ENCODE results near the gene LRRC8D.

GRCh38 chr1:89935235-89935634, 114.4 kb downstream of the LRRC8D start:
- TF ChIP-seq REST (IDR thresholded peaks at IDR 0.05; ENCODE audit: insufficient read depth in 1 of 2, low read depth in 2 of 2, low read length in 1 of 2) (no peak), CTCF (IDR thresholded peaks at IDR 0.05) (no peak), POLR2AphosphoS5 (IDR thresholded peaks at IDR 0.05; ENCODE audit: low read depth, low read length) (no peak), SIN3A (IDR thresholded peaks at IDR 0.05; ENCODE audit: borderline replicate concordance, insufficient read depth, low read depth, low read length) (no peak), TCF7L2 (IDR thresholded peaks at IDR 0.05; ENCODE audit: low read depth, low read length) (no peak)

All from Panc1 (cell line).